ENCODE data around the gene PDXP. TPM values are rescaled to one million over a fixed set of nuclear protein-coding genes. Genes with fewer than 3 reads are reported as not detected.

Gene PDXP
- total and polyA plus RNA-seq, 7 donors = 7.5 to 51.1 (median 12.8) TPM

- no peak for TF ChIP-seq POLR2A (IDR thresholded peaks at IDR 0.05)
- no peaks in the 10 kb centered on the region for H3K9me3 ChIP-seq
- no peak overlapping the region for H3K4me3 ChIP-seq
- no peaks in the 10 kb centered on the region for H3K27me3 ChIP-seq
- H3K36me3 ChIP-seq = peaks cover 0 to 20% (median 7%) of the 10 kb centered on the region in 4 donors
- WGBS, 2 donors = 20 to 69% methylated on average over 16 of the region's 16 CpGs
- DNase-seq = no peak
- intact Hi-C loops (cut with DNase I) = loop anchor here (5.0 kb wide), 1 partner anchor 117 kb away; no protein-coding TSS in a partner anchor
- peak overlapping the region in 1 of 4 donors; percentile 15 for H3K27ac ChIP-seq
- peaks cover 0 to 41% (median 27%) of the 10 kb centered on the region in 4 donors for H3K4me1 ChIP-seq
These were observed 26.5 kb downstream of the PDXP start for GRCh38 chr22:37684803-37685615.

- Histone ChIP-seq H3K27me3 (no peaks in the 10 kb centered on the region), H3K9me3 (no peaks in the 10 kb centered on the region), H3K4me3 (peak within 1 kb of the TSS; percentile 59 to 86 (median 64)), H3K4me1 (peaks cover 0 to 32% (median 23%) of the 10 kb centered on the region in 4 donors), H3K36me3 (peaks cover 9 to 32% (median 15%) of the 10 kb centered on the region in 4 donors), H3K27ac (peak within 1 kb of the TSS; percentile 81 to 96 (median 88))
- peak; percentile 92 for DNase-seq
- intact Hi-C loops (cut with DNase I) = loop anchor here (2.0 to 5.0 kb wide), 2 partner anchors 55 to 116 kb away; no protein-coding TSS in a partner anchor
- TF ChIP-seq EP300 (IDR thresholded peaks at IDR 0.05) (no peak), CTCF (IDR thresholded peaks at IDR 0.05) (no peak), POLR2AphosphoS5 (IDR thresholded peaks at IDR 0.05) (peak; percentile 66 to 85 (median 73)), POLR2A (IDR thresholded peaks at IDR 0.05) (peak; percentile 25 to 27)
- WGBS, 2 donors = 1 to 3% methylated on average over 62 of the region's 62 CpGs
These were observed 27.8 kb downstream of the PDXP start, which contains the start of gene NOL12 for GRCh38 chr22:37686002-37686982. Gene NOL12 (plus strand): TSS chr22:37686343. CDS start chr22:37686393, 50 bp downstream.

- no peak overlapping the region for H3K27ac ChIP-seq
- H3K36me3 ChIP-seq = peaks cover 17 to 63% (median 31%) of the 10 kb centered on the region in 4 donors
- no peaks in the 10 kb centered on the region for H3K27me3 ChIP-seq
- no peak for DNase-seq
- intact Hi-C loops (cut with DNase I) = loop anchor here (2.0 kb wide), 1 partner anchor 40 kb away; no protein-coding TSS in a partner anchor
- peaks cover 0 to 26% (median 17%) of the 10 kb centered on the region in 4 donors for H3K4me1 ChIP-seq
- no peak for TF ChIP-seq POLR2A (IDR thresholded peaks at IDR 0.05)
- no peak for TF ChIP-seq POLR2AphosphoS5 (IDR thresholded peaks at IDR 0.05)
- TF ChIP-seq EP300 (IDR thresholded peaks at IDR 0.05) = no peak
- no peak for TF ChIP-seq CTCF (IDR thresholded peaks at IDR 0.05)
- H3K4me3 ChIP-seq = no peak overlapping the region
- WGBS, 2 donors = 91 to 96% methylated on average over 7 of the region's 7 CpGs
- no peaks in the 10 kb centered on the region for H3K9me3 ChIP-seq
These were observed 31.9 kb downstream of the PDXP start for GRCh38 chr22:37690407-37690806.

GRCh38 chr22:37690901-37691504, 32.5 kb downstream of the PDXP start:
- Histone ChIP-seq H3K4me3 (no peak overlapping the region), H3K4me1 (peaks cover 0 to 25% (median 18%) of the 10 kb centered on the region in 4 donors), H3K27me3 (no peaks in the 10 kb centered on the region), H3K27ac (no peak overlapping the region), H3K36me3 (peaks cover 17 to 63% (median 31%) of the 10 kb centered on the region in 4 donors), H3K9me3 (no peaks in the 10 kb centered on the region)
- no peak for DNase-seq
- WGBS, 2 donors = 96 to 97% methylated on average over 18 of the region's 18 CpGs
- TF ChIP-seq CTCF (IDR thresholded peaks at IDR 0.05) (no peak), EP300 (IDR thresholded peaks at IDR 0.05) (no peak), POLR2AphosphoS5 (IDR thresholded peaks at IDR 0.05) (no peak), POLR2A (IDR thresholded peaks at IDR 0.05) (no peak)
- intact Hi-C loops (cut with DNase I) = loop anchor here (2.0 kb wide), 1 partner anchor 40 kb away; no protein-coding TSS in a partner anchor

Data from sigmoid colon (tissue), 7 donors.